ENCODE measurements around the gene ITGB5. TPM values are rescaled to one million over a fixed set of nuclear protein-coding genes. Genes with fewer than 3 reads are reported as not detected.

ITGB5 gene
- total and polyA plus RNA-seq, 2 donors (not counting 1 experiment from before 2014, with no cell fraction given), result 0.15 to 0.54 TPM

- H3K9me3 Mint-ChIP-seq (ENCODE audit: insufficient read depth), result no peaks in the 10 kb centered on the region
- ATAC-seq (ENCODE audit: low read depth) (peak; percentile 33), DNase-seq (peak; percentile 27)
- H3K36me3 ChIP-seq (replicated peaks in 1 of 2; ENCODE audit: control extremely low read depth in 1 of 2, control insufficient read depth in 1 of 2, extremely low read depth in 1 of 2, insufficient read depth in 2 of 2, low read length in 1 of 2), result no peaks in the 10 kb centered on the region
- CTCF ChIA-PET, result no interaction called here
- peak overlapping the region; percentile 74 for H3K4me3 Mint-ChIP-seq
- peak overlapping the region; percentile 42 for H2AFZ ChIP-seq (ENCODE audit: insufficient read depth, low read depth, low read length, poor library complexity, severe bottlenecking)
- H3K4me3 ChIP-seq (ENCODE audit: control extremely low read depth in 1 of 5, extremely low read depth in 1 of 5, insufficient read depth in 1 of 5, low read depth in 2 of 5, low read length in 4 of 5), result peak overlapping the region in 2 of 5 experiments; percentile 41 to 44
- no peak overlapping the region for H3K27ac ChIP-seq (ENCODE audit: low read length in 2 of 2)
- H3K9me3 ChIP-seq (ENCODE audit: control extremely low read depth in 1 of 3, control insufficient read depth in 2 of 3, insufficient read depth in 1 of 3, low read length in 2 of 3), result peaks cover 0 to 4% (median 0%) of the 10 kb centered on the region in 3 donors
- no peaks in the 10 kb centered on the region for H4K20me1 ChIP-seq (ENCODE audit: control insufficient read depth, insufficient read depth, low read length, poor library complexity, severe bottlenecking)
- TF ChIP-seq, protein P1, sequence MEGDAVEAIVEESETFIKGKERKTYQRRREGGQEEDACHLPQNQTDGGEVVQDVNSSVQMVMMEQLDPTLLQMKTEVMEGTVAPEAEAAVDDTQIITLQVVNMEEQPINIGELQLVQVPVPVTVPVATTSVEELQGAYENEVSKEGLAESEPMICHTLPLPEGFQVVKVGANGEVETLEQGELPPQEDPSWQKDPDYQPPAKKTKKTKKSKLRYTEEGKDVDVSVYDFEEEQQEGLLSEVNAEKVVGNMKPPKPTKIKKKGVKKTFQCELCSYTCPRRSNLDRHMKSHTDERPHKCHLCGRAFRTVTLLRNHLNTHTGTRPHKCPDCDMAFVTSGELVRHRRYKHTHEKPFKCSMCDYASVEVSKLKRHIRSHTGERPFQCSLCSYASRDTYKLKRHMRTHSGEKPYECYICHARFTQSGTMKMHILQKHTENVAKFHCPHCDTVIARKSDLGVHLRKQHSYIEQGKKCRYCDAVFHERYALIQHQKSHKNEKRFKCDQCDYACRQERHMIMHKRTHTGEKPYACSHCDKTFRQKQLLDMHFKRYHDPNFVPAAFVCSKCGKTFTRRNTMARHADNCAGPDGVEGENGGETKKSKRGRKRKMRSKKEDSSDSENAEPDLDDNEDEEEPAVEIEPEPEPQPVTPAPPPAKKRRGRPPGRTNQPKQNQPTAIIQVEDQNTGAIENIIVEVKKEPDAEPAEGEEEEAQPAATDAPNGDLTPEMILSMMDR (IDR thresholded peaks at IDR 0.05), result no peak
- TF ChIP-seq EZH2 (IDR thresholded peaks at IDR 0.05; ENCODE audit: borderline replicate concordance, insufficient read depth, low read depth, low read length, poor library complexity, severe bottlenecking), result no peak
- H3K4me1 Mint-ChIP-seq, result peaks cover 8% of the 10 kb centered on the region
- peaks cover 0 to 55% (median 22%) of the 10 kb centered on the region in 4 experiments for H3K27me3 ChIP-seq (replicated peaks in 1 of 4; ENCODE audit: control extremely low read depth in 1 of 4, control insufficient read depth in 3 of 4, insufficient read depth in 4 of 4, low read length in 3 of 4)
- peak overlapping the region; percentile 47 for H3K9ac ChIP-seq (ENCODE audit: low read length)
- intact Hi-C loops (cut with micrococcal nuclease), result no loop called here
- H3K4me2 ChIP-seq (replicated peaks; ENCODE audit: low read depth, low read length, poor library complexity, severe bottlenecking), result peak overlapping the region; percentile 97
- no peak overlapping the region for H3K27ac Mint-ChIP-seq
- peaks cover 10 to 12% of the 10 kb centered on the region in 2 donors for H3K4me1 ChIP-seq (ENCODE audit: control insufficient read depth in 2 of 2, insufficient read depth in 2 of 2, low read length in 2 of 2)
- H3K79me2 ChIP-seq (ENCODE audit: control insufficient read depth, insufficient read depth, low read length), result no peaks in the 10 kb centered on the region
- 3% methylated on average over 79 of the region's 87 CpGs for WGBS (ENCODE audit: insufficient coverage)
- POLR2A ChIA-PET, result no interaction called here
- peaks cover 59% of the 10 kb centered on the region for H3K27me3 Mint-ChIP-seq
Observed at GRCh38 chr3:124886168-124887056, 753 bp downstream of the ITGB5 start.
